Hippocampal formation (tissue), 2 donors: Measurements from ENCODE around the gene GABPB2.
A peak's percentile ranks its signal among the peaks of the same experiment; 100 is the strongest.

Experiments used
- DNase-seq, 2 donors: peaks; one replicate each; lab custom pipeline; 2025; lab: John Stamatoyannopoulos, UW

The GABPB2 gene

GRCh38 chr1:151133018-151133806, 62.7 kb downstream of the GABPB2 start:
- DNase-seq = no peak

DNA sequence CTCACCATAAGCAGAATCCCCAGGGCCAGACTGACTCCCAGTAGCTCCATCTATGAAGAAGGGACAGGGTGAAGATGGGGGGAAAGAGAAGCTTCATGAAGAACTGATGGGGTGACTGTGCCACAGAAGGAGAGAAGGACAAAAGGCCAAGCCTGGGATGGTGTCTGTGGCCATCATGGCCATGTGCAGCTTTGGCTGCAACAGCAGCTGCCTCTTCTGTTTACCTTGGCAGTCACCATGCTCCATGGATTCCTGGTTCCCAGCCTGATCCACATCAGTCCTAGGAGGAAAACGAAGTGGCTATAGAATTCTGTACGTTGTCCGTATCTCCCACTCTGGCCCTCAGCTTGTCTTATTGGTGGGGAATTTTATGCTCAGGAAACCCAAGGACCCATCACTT, 63.8 kb downstream of the GABPB2 start:
- DNase-seq = no peak

DNA sequence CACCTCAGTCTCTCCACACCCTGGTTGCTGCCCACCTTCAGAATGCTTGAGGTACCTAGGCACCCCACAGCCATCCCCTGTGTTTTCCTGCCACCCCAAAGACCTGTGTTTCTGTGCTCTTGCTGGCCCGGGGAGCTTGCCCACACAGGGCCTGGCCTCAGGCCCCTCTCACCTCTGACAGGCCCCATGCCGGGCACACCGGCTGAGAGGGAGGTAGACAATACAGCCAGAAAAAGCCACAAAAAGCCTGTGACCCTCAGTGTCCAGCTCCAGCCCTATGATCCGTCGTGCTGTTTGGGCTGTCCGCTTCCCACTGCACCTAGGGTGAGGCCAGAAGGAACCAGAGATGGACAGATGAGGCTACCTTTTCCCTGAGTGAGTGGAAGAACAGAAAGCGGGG, 64.4 kb downstream of the GABPB2 start:
- no peak for DNase-seq

DNA sequence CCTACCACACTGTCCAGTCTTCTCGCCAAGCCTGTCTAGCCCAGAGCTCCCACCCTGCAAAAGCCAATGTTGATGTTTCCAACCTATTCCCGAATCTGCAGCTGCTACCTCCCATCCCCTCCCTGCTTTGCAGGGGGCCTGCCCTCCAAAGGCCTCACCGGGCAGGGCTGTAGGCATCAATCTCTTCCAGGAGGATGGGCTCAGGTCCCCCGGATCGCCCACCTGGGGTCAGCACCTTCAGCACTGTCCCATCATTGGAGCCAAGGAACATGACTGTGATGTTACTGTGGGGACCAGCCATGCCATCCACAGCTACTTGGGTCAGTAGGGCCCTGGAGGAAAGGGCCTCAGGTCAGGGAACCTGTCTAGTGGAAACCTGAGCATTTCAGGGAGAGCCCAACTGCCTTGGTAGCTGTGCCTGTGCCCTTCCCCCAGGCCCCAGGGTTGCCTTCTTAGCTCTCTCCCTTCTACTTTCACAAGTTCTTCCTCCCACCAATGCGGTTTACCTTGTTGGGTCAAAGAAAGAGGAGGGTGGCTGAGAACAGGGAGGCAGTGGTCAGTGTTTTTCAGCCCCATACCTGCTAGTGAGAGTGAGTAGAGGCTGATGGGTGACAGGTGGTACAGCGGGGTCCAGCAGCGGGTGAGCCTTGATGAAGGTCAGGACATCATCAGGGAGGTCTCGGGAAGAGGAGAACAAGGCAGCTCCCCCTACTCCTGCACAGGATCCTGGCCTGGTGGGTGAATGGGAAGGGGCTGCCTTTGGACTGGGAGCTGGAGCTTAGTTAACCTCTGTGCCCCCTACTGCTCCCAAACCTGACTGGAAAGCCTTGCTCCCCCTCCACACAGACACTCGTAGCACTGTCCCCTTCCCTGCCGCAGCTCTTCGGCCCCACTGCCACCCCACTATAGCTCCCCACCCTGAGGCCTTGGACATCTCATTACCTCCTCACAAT, 65.1 kb downstream of the GABPB2 start:
- DNase-seq = no peak

DNA sequence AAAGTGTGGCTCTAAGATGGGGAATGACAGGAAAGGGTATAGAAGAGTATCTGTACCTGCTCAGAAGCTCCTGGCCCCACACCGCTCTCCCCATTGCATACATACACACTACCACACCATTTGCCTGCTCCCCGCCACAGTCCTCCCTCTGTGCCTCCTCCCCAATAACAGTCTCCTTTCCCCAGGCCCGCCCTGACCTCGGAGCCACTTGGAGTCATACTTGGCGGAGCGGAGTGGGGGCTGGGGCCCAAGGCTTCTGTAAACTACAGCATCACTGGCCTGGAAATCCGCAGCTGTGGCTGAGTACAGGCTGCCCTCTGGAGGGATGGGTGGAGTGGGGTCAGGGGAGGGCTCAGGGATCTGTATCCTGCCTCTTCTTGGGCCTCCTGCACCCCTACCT, 67.2 kb downstream of the GABPB2 start:
- DNase-seq = no peak

DNA sequence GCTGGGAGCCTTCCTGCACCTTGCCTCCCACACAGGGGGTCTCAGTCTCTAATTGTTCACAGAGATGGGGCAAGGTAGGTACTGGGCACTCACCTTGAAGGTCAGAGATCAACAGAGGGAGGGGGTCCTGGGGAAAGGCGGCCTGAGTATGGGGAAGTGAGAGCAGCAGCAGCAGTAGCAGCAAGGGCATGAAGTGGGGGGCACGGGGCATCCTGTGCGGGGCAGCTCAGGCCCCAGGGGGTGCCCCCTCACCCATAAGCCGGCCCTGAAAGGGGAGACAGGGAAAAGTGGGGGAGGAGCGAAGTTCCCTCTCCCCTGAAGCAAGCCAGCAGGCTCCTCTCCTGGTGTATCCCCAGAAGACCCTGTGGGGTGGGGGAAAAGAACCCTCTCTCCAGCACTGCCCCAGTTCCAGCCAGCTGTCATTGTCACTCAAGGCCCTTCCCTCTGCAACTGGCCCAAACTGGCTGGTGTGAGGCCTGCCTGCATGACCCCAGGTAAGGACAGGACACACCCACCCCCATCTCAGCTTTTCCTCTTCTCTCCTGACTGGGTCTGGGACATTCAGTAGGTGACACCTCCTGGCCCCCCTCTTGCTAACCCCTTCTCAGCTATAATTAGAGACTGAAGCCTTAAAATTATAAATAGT, 72.0 kb downstream of the GABPB2 start:
- no peak for DNase-seq

GRCh38 chr1:151143057-151143435, 72.5 kb downstream of the GABPB2 start:
- no peak for DNase-seq

GRCh38 chr1:151143986-151144385, 73.4 kb downstream of the GABPB2 start:
- DNase-seq = no peak

DNA sequence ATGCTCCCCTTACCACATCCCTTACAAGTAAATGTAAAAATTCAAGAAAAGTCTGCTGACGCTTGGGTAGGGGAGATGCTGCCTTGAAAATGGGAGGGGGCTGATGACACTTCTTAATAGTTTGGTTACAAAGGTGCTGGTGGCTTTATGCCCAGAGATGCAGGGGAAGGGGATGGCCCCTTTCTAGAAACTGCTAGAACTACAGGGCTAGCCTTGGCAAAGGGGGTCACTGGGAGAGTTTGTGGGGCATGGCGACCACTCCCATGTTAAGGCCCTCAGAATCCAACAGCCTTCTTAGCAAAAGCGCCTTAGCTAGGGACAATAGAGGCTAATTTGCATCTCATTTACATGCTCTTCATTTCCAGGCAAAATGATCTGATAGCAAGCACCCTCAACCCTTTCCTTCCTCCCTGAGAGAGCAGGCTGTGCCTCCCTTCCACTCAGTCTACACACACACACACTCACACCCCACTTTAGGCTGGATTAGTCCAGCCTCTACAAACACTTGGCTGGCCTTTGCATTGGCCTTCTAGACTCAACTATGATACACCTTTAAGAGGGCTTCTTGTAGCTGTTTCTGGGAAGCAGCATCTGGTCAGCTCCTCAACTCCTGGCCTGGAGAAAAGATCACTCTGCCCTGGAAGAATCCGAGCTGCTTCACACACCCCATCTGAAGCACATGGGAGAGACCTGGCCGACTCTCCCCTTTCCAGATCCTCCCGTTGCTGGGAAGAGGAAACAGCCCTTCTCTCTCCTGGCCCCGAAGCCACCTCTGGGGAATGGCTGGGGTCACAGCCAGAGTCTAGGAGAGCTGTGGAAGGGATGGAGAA, 74.1 kb downstream of the GABPB2 start:
- DNase-seq = no peak

DNA sequence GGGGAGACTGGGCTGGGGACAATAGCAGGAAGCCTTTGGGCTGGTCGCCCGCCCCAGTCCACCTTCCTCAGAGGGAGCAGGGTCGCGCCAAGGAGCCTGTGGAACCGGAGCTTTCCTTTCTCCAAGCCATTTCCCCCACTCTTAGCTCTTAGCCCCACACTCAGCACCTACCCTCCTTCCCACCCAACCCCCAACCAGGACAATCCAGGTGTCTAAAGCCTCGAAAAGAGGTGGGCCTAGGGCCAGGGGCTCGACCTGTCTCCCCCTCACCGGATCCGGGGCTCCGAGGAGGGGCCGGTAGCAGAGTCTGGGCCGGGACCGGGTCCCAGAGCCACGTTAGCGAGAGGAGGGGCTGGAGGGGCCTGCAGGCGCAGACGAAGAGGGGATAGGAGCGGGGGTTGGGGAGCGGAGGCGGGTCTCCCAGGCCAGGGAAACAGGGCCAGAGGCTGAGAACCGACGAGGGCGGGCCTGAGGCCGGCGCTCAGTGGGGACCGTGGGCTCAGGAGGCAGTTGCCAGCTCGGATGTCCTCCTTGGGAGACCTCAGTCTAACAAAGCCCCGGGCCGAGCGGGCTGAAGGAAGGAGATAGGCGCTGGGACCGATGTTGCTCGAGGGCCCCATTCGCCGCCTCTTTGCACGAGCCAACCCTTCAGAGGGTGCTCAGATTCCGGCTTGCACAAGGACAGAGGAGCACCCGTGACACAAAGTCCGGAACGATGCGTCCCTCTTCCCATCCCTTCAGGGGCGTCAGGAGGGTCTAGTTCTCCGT, 74.9 kb downstream of the GABPB2 start:
- DNase-seq = no peak

GRCh38 chr1:151146072-151146411, 75.5 kb downstream of the GABPB2 start:
- DNase-seq = no peak

GRCh38 chr1:151146412-151147131, 76.0 kb downstream of the GABPB2 start, which contains the start of gene SEMA6C:
SEMA6C (minus strand) TSS chr1:151146631; CDS start chr1:151142621, 4,010 bp downstream.
- peak; percentile 95 to 96 for DNase-seq

GRCh38 chr1:151147132-151147503, 76.6 kb downstream of the GABPB2 start:
- DNase-seq = no peak

DNA sequence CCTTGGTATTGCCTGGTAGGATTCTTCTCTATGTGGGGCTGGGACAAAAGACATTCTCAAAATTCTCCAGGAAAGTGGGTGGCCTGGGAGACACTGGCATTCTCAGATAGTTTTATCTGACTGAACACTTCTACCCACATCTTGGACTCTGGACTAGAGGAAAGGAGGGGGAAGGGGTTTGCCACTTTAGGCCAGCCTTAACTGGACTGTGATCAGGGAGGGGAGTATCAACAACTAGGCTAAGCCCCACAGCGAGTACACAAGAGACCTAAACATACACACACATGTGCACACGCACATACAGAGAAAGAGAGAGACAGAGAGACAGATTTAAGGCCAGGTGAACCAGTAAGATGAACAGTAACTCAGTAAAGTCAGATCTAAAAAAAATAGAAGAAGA, 77.1 kb downstream of the GABPB2 start:
- no peak for DNase-seq

DNA sequence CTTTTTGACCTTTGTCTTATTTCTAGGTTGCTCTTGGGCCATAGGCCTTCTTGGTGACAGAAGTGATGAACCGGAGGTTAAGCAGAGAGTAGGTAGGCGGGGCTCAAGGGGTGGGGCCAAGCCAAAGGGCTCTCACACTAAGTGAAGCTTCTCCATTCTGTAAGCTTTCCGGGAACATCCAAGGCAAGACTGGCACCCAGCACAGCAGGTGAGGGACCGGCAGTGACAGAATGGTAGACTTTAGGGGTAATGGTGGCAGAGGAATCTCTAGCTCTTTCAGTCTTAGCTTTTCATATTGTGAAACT, 85.9 kb downstream of the GABPB2 start, which contains the start of gene TNFAIP8L2:
Gene TNFAIP8L2 (plus strand): TSS at position 135 of the 305 bp plus-strand sequence. CDS start 2,049 bp downstream, outside the sequence.
- DNase-seq = peak; percentile 3 to 17

- DNase-seq = no peak
Observed at GRCh38 chr1:151157067-151157531, 86.5 kb downstream of the GABPB2 start.

DNA sequence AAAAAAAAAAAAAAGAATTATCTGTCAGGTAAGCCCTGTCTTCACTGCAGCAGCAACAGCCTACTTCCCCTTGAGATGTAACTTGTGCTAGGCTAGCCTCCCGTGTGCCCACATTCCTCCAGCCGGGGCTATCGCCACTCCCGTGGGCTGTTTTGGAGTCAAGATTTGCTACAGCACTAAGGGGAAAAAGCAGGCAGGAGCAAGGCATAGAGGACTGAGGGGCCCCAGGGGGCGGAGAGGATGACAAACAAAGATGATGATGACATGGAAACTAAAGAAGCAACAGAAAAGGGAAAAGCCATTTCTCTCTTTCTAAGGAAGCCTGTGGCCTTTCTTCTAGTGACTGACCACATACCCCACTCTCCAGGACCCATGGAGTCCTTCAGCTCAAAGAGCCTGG, 87.8 kb downstream of the GABPB2 start:
- no peak for DNase-seq

DNA sequence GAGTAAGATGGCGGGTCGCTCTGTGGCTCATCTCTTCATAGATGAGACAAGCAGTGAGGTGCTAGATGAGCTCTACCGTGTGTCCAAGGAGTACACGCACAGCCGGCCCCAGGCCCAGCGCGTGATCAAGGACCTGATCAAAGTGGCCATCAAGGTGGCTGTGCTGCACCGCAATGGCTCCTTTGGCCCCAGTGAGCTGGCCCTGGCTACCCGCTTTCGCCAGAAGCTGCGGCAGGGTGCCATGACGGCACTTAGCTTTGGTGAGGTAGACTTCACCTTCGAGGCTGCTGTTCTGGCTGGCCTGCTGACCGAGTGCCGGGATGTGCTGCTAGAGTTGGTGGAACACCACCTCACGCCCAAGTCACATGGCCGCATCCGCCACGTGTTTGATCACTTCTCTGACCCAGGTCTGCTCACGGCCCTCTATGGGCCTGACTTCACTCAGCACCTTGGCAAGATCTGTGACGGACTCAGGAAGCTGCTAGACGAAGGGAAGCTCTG, 88.2 kb downstream of the GABPB2 start:
- no peak for DNase-seq

- DNase-seq = no peak
Observed at GRCh38 chr1:151159373-151159772, 88.8 kb downstream of the GABPB2 start.

- DNase-seq = no peak
Observed at GRCh38 chr1:151164732-151165280, 94.2 kb downstream of the GABPB2 start.
